ENCODE measurements around the gene ZEB2.

The ZEB2 gene

DNA sequence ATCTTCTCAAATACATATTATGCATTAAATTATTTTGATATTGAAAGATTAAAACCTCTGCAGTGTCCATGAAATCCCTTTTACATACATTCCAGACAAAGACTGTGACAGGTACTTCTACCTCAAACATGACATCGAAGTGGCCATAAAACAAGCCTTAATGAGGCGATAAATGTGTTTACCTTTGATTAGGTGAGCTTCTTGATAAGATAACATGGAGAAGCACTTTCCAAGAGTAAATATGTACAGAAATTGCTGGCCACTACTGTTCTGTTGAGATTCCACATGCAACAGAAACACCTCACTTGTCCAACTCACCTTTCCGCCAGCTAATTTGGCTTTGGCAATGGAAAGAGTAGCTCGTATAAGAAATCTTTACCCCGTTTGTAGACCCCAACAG lies 55.2 kb downstream of the ZEB2 start:
- TF ChIP-seq, protein P1, sequence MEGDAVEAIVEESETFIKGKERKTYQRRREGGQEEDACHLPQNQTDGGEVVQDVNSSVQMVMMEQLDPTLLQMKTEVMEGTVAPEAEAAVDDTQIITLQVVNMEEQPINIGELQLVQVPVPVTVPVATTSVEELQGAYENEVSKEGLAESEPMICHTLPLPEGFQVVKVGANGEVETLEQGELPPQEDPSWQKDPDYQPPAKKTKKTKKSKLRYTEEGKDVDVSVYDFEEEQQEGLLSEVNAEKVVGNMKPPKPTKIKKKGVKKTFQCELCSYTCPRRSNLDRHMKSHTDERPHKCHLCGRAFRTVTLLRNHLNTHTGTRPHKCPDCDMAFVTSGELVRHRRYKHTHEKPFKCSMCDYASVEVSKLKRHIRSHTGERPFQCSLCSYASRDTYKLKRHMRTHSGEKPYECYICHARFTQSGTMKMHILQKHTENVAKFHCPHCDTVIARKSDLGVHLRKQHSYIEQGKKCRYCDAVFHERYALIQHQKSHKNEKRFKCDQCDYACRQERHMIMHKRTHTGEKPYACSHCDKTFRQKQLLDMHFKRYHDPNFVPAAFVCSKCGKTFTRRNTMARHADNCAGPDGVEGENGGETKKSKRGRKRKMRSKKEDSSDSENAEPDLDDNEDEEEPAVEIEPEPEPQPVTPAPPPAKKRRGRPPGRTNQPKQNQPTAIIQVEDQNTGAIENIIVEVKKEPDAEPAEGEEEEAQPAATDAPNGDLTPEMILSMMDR (IDR thresholded peaks at IDR 0.05; ENCODE audit: low read depth, low read length): no peak
- no peak overlapping the region for H3K4me3 ChIP-seq (ENCODE audit: low read depth, low read length)

DNA sequence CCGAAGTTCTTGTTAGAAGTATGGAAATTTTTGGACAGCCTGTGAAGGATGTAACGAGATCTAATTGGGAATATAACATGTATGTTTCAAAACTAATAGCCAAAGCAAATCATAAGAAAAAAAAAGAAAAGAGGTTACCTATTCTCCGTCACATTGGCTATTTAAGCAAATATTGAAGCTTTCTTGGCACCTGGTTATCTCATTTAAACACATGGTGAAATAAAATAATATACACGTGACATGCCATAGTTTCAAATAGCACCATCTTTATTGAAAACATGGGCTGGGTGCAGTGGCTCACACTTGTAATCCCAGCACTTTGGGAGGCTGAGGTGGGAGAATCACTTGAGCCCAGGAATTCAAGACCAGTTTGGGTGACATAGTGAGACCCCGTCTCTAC lies 56.7 kb downstream of the ZEB2 start:
- H3K4me3 ChIP-seq (ENCODE audit: low read depth, low read length): no peak overlapping the region

DNA sequence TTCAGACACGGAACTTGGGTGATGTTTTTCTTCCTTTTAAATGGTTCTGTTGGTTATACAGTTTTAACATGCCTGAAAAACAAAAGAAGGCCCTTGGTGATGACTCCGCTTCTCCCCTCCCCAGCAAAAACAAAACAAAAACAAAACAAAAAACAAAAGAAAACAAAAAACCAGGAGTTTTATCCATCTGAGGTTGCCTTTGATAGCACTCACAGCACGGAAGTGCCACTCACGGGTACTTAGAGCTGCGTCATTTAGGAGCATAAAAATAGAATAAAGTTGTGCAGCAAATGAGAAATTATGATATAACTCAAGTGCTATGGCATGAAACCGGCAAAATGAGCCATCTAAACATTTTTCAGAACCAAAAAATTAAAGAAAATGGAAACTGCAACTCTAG lies 57.7 kb downstream of the ZEB2 start:
- H3K4me3 ChIP-seq (ENCODE audit: low read depth, low read length): no peak overlapping the region
- TF ChIP-seq, protein P1 (IDR thresholded peaks at IDR 0.05; ENCODE audit: low read depth, low read length): no peak

More for the DNA sequence above, 56.7 kb downstream of the ZEB2 start:
- TF ChIP-seq, protein P1 (IDR thresholded peaks at IDR 0.05; ENCODE audit: low read depth, low read length): no peak

DNA sequence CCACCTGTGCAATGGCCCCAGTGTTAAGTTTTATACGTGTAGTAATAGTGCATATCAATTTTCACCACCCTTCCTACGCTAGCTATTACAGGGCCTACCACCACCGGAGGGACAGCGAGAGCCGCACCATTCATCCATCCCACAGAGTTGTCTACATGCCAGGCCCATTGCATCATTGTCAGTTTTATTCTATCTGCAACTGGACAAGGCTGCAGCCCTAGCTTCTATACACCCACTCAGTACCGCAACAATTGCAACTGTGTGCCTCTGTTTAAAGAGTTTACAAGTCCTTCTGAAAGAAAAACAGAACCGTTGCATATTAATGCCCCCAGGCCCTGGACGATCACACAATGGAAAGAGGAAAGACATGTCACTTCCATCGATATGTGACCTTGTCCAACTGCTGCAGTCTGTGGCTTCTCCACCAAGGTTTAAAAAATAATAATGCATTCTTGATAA lies 58.6 kb downstream of the ZEB2 start:
- no peak overlapping the region for H3K4me3 ChIP-seq (ENCODE audit: low read depth, low read length)
- TF ChIP-seq, protein P1 (IDR thresholded peaks at IDR 0.05; ENCODE audit: low read depth, low read length): no peak

DNA sequence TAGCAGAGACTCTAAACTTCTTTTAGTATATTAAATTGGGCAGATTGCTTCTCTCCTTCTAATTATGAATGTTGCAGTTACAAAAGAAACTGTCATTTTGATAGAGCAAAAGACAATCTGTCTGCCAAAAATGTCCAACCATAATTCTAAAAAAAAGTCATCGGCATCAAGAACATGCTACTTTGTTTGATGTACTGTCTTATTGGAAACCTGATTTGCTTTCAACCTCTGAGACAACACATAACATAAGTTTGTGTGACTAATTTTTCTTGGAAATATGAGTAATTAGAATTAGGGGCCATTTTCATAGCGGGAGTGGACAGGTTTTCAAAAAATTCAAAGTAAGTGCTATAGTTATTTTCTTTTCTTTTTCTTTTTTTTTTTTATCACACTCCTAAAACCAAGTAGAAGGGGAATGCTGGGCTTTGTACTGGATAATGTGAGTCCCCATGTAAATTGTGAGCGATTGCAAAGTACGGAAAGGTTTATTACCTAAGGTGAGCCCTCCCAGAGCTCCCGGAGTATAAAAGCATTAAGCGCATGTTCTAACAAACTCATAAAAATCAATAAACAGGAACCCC lies 59.1 kb downstream of the ZEB2 start:
- H3K4me3 ChIP-seq (ENCODE audit: low read depth, low read length): no peak overlapping the region
- TF ChIP-seq, protein P1 (IDR thresholded peaks at IDR 0.05; ENCODE audit: low read depth, low read length): no peak

DNA sequence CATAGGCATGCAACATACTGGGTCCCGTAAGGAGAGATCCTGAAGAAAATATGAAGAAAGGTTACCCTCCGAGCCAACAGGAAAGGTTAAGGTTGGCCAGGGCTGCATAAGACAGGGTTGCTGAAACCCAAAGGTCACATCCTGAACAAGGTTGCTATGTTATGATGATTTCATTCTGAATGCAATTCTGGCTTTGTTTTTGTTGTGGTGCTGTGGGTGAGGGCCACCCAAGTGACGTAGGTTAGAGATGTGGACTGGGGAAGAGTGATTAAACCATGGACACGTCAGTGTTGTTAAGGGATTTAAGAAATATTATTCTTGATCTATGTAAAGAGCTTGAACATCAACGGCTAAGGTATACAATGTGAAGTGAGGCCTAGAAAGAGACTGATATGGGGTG lies 60.0 kb downstream of the ZEB2 start:
- TF ChIP-seq, protein P1 (IDR thresholded peaks at IDR 0.05; ENCODE audit: low read depth, low read length): no peak
- no peak overlapping the region for H3K4me3 ChIP-seq (ENCODE audit: low read depth, low read length)

DNA sequence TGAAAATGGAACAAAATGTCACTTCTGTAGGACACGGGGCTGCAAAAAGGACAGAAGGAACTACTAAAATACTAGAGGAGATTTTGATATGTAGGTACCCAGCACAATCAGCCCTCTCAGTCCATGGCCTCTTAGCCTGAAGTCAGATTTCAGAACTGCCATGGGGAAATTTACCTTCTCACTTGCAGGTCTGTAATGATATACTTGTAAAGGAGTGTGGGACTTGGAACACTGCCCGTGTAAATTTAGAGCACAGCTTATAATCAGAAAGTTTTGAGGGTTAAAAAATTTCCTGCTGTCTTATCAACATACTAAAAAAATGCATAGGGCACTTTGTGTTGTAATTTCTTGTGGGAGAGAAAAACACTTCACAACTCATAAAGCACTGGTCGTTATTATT lies 60.6 kb downstream of the ZEB2 start:
- TF ChIP-seq, protein P1 (IDR thresholded peaks at IDR 0.05; ENCODE audit: low read depth, low read length): no peak
- no peak overlapping the region for H3K4me3 ChIP-seq (ENCODE audit: low read depth, low read length)

All from WI38 (cell line).